Cardiac muscle cell (in vitro differentiated cells and primary cell): ENCODE results near the gene RBM44. TPM values are rescaled to one million over a fixed set of nuclear protein-coding genes. Genes with fewer than 3 reads are reported as not detected.
A peak's percentile ranks its signal among the peaks of the same experiment; 100 is the strongest.
"Not testable (repeated sequence)": the region's sequence is repeated elsewhere in the genome, so short reads cannot be mapped to it uniquely, and the experiment has no call there.

Experiments
- DNase-seq, 2 donors: peaks; one replicate each; pipeline versions ENCODE4 v3.0.0 to v3.0.0-alpha.2; 2010 to 2017; ENCODE audit warnings: low read depth in 1 of 2, low spot score in 1 of 2
- H3K27ac ChIP-seq: fragments of 200-600 bp; sonication (generic); 2 replicates; pipeline ENCODE4 v1.5.1; 2016
- H3K27me3 ChIP-seq: fragments of 200-600 bp; sonication (generic); 2 replicates; pipeline ENCODE4 v1.6.0; 2016; ENCODE audit warnings: control low read depth
- H3K36me3 ChIP-seq: fragments of 200-600 bp; sonication (generic); 2 replicates; pipeline ENCODE4 v1.5.1; 2016; ENCODE audit warnings: control low read depth
- H3K4me1 ChIP-seq: fragments of 200-600 bp; sonication (generic); 2 replicates; pipeline ENCODE4 v1.8.1; 2017; ENCODE audit warnings: low read depth, mild to moderate bottlenecking, mixed run types
- H3K4me3 ChIP-seq: fragments of 200-600 bp; sonication (generic); 2 replicates; pipeline ENCODE4 v1.5.1; 2016; ENCODE audit warnings: mild to moderate bottlenecking
- H3K9me3 ChIP-seq: fragments of 200-600 bp; sonication (generic); 2 replicates; pipeline ENCODE4 v1.5.1; 2017; ENCODE audit warnings: low read depth, mild to moderate bottlenecking, control low read depth
- CTCF ChIP-seq: IDR thresholded peaks from 2 replicates; pipeline ENCODE4 v1.5.1; 2012; ENCODE audit warnings: low read depth, mild to moderate bottlenecking, low read length
- polyA plus RNA-seq: library from polyadenylated mRNA; unstranded; fragments of >200 nt; fragmentation: Nextera tagmentation; extraction: Ambion mirVana; gene quantifications from 2 replicates; pipeline ENCODE4 v1.2.1, GENCODE V29; 2016
- total RNA-seq: library from RNA; depleted of rRNA; stranded (reverse); fragments of >200 nt; gene quantifications from 2 replicates; pipeline ENCODE4 v1.2.3, GENCODE V29; 2016

The RBM44 gene
- total and polyA plus RNA-seq, 2 experiments from 2014 or later = 0.46 to 0.51 TPM

GRCh38 chr2:237841051-237841450 lies 42.5 kb downstream of the RBM44 start:
- H3K36me3 ChIP-seq = no peaks in the 10 kb centered on the region
- TF ChIP-seq CTCF = no peak
- no peaks in the 10 kb centered on the region for H3K9me3 ChIP-seq
- H3K27me3 ChIP-seq = no peaks in the 10 kb centered on the region
- no peak overlapping the region for H3K4me3 ChIP-seq
- no peak for DNase-seq
- no peaks in the 10 kb centered on the region for H3K4me1 ChIP-seq
- no peak overlapping the region for H3K27ac ChIP-seq

GRCh38 chr2:237848940-237849339 lies 50.4 kb downstream of the RBM44 start:
- H3K27ac ChIP-seq, H3K4me1 ChIP-seq, H3K9me3 ChIP-seq, H3K4me3 ChIP-seq, DNase-seq, H3K27me3 ChIP-seq, H3K36me3 ChIP-seq: not testable (repeated sequence)

GRCh38 chr2:237854295-237854694 lies 55.7 kb downstream of the RBM44 start:
- H3K27me3 ChIP-seq = peaks cover 9% of the 10 kb centered on the region
- TF ChIP-seq CTCF = no peak
- H3K36me3 ChIP-seq = no peaks in the 10 kb centered on the region
- H3K4me3 ChIP-seq = no peak overlapping the region
- no peaks in the 10 kb centered on the region for H3K4me1 ChIP-seq
- no peak for DNase-seq
- H3K27ac ChIP-seq = no peak overlapping the region
- H3K9me3 ChIP-seq = no peaks in the 10 kb centered on the region

GRCh38 chr2:237857791-237858190 lies 59.2 kb downstream of the RBM44 start:
- Histone ChIP-seq H3K27ac (no peak overlapping the region), H3K9me3 (no peaks in the 10 kb centered on the region), H3K27me3 (peaks cover 42% of the 10 kb centered on the region), H3K36me3 (no peaks in the 10 kb centered on the region), H3K4me1 (no peaks in the 10 kb centered on the region), H3K4me3 (no peak overlapping the region)
- TF ChIP-seq CTCF = no peak
- no peak for DNase-seq

- no peaks in the 10 kb centered on the region for H3K9me3 ChIP-seq
- H3K4me3 ChIP-seq = no peak overlapping the region
- H3K27me3 ChIP-seq = peaks cover 42% of the 10 kb centered on the region
- DNase-seq = peak; percentile 84 to 90
- H3K27ac ChIP-seq = no peak overlapping the region
- H3K4me1 ChIP-seq = no peaks in the 10 kb centered on the region
- H3K36me3 ChIP-seq = no peaks in the 10 kb centered on the region
- TF ChIP-seq CTCF = peak; percentile 93
These were observed 59.9 kb downstream of the RBM44 start for GRCh38 chr2:237858294-237859081.

GRCh38 chr2:237859082-237859433 lies 60.5 kb downstream of the RBM44 start:
- H3K4me3 ChIP-seq = peak overlapping the region; percentile 37
- no peaks in the 10 kb centered on the region for H3K4me1 ChIP-seq
- H3K27ac ChIP-seq = no peak overlapping the region
- TF ChIP-seq CTCF = no peak
- H3K27me3 ChIP-seq = peaks cover 42% of the 10 kb centered on the region
- H3K36me3 ChIP-seq = no peaks in the 10 kb centered on the region
- H3K9me3 ChIP-seq = no peaks in the 10 kb centered on the region
- DNase-seq = no peak
